Lower lobe of right lung (tissue), 2 donors: Measurements from ENCODE around the gene DLD. TPM values are rescaled to one million over a fixed set of nuclear protein-coding genes. Genes with fewer than 3 reads are reported as not detected.

Source experiments
- ATAC-seq, 2 donors: fragments of 200-7000 bp; cut with Tn5 transposase; one replicate each; pipeline ENCODE4 v1.9.1; 2020 to 2022; ENCODE audit warnings: mild to moderate bottlenecking in 2 of 2, moderate library complexity in 2 of 2
- DNase-seq: peaks from one replicate; pipeline ENCODE4 v3.0.0-alpha.2; 2020
- H3K27ac ChIP-seq: fragments of 200-600 bp; one replicate; pipeline ENCODE4 v1.8.0; 2022
- H3K27me3 ChIP-seq: fragments of 200-600 bp; one replicate; pipeline ENCODE4 v1.8.0; 2022; ENCODE audit warnings: low read depth
- H3K36me3 ChIP-seq: fragments of 200-600 bp; one replicate; pipeline ENCODE4 v1.8.0; 2022; ENCODE audit warnings: mild to moderate bottlenecking
- H3K4me1 ChIP-seq: fragments of 200-600 bp; one replicate; pipeline ENCODE4 v1.8.0; 2022
- H3K4me3 ChIP-seq: fragments of 200-600 bp; one replicate; pipeline ENCODE4 v1.8.0; 2022; ENCODE audit warnings: mild to moderate bottlenecking
- H3K9me3 ChIP-seq: fragments of 200-600 bp; one replicate; pipeline ENCODE4 v1.8.0; 2022
- CTCF ChIP-seq: fragments of 200-600 bp; IDR thresholded peaks from one replicate; pipeline ENCODE4 v1.8.0; 2022; ENCODE audit warnings: antibody characterized with exemption, mild to moderate bottlenecking
- intact Hi-C: fragments of 100-400 bp; cut with DNase I; formaldehyde crosslinking; loops from one replicate; pipeline ENCODE4 v1.11.0; 2022
- total RNA-seq: library from RNA; stranded (reverse); fragmentation: NEBNext Ultra II Directional; extraction: Animal tissue kit (Norgen Biotek cat#: 25700); gene quantifications from one replicate; pipeline ENCODE4 v1.2.1, GENCODE V29; 2021
- donor health status: DM: no; HTN: yes; CAD: no; lungs with severe emphysema.

DLD gene
- total RNA-seq, 1 donor from 2014 or later, result 64.1 TPM

- TF ChIP-seq CTCF, result no peak
- H3K27me3 ChIP-seq, result no peaks in the 10 kb centered on the region
- H3K36me3 ChIP-seq, result peaks cover 47% of the 10 kb centered on the region
- H3K9me3 ChIP-seq, result no peaks in the 10 kb centered on the region
- intact Hi-C loops, result no loop called here
- H3K27ac ChIP-seq, result no peak overlapping the region
- H3K4me3 ChIP-seq, result no peak overlapping the region
- no peak for DNase-seq
- peaks cover 23% of the 10 kb centered on the region for H3K4me1 ChIP-seq
- ATAC-seq, result no peak
These were observed 50.0 kb downstream of the DLD start for GRCh38 chr7:107940951-107941350.

- TF ChIP-seq CTCF, result no peak
- intact Hi-C loops, result no loop called here
These were observed 52.0 kb downstream of the DLD start for GRCh38 chr7:107943018-107943417.

GRCh38 chr7:107944411-107945169 is 53.6 kb downstream of the DLD start:
- no peaks in the 10 kb centered on the region for H3K9me3 ChIP-seq
- ATAC-seq, result no peak
- no peak overlapping the region for H3K4me3 ChIP-seq
- intact Hi-C loops, result no loop called here
- no peak overlapping the region for H3K27ac ChIP-seq
- peaks cover 43% of the 10 kb centered on the region for H3K36me3 ChIP-seq
- TF ChIP-seq CTCF, result no peak
- peaks cover 15% of the 10 kb centered on the region for H3K4me1 ChIP-seq
- H3K27me3 ChIP-seq, result no peaks in the 10 kb centered on the region
- no peak for DNase-seq

More at GRCh38 chr7:107943018-107943417, 52.0 kb downstream of the DLD start:
- Histone ChIP-seq H3K4me1 (peaks cover 19% of the 10 kb centered on the region), H3K27ac (no peak overlapping the region), H3K4me3 (no peak overlapping the region), H3K36me3 (peaks cover 49% of the 10 kb centered on the region), H3K9me3 (no peaks in the 10 kb centered on the region), H3K27me3 (no peaks in the 10 kb centered on the region)
- no peak for ATAC-seq
- no peak for DNase-seq

GRCh38 chr7:107945332-107945731 is 54.3 kb downstream of the DLD start:
- no peak for DNase-seq
- H3K4me3 ChIP-seq, result no peak overlapping the region
- TF ChIP-seq CTCF, result no peak
- no peak overlapping the region for H3K27ac ChIP-seq
- H3K36me3 ChIP-seq, result peaks cover 42% of the 10 kb centered on the region
- no peaks in the 10 kb centered on the region for H3K27me3 ChIP-seq
- H3K9me3 ChIP-seq, result no peaks in the 10 kb centered on the region
- peak in 1 of 2 donors; percentile 30 for ATAC-seq
- intact Hi-C loops, result no loop called here
- peaks cover 17% of the 10 kb centered on the region for H3K4me1 ChIP-seq

GRCh38 chr7:107946451-107946850 is 55.5 kb downstream of the DLD start:
- TF ChIP-seq CTCF, result no peak
- H3K36me3 ChIP-seq, result peaks cover 49% of the 10 kb centered on the region
- DNase-seq (no peak), ATAC-seq (peak; percentile 15 to 53)
- H3K4me3 ChIP-seq, result no peak overlapping the region
- intact Hi-C loops, result no loop called here
- H3K27me3 ChIP-seq, result no peaks in the 10 kb centered on the region
- H3K9me3 ChIP-seq, result no peaks in the 10 kb centered on the region
- peaks cover 25% of the 10 kb centered on the region for H3K4me1 ChIP-seq
- no peak overlapping the region for H3K27ac ChIP-seq
